Peyer's patch (tissue), 4 donors: ENCODE results near the gene DEGS2.

ENCODE experiments used
- POLR2A ChIP-seq, 2 donors: fragments of 450-650 bp; IDR thresholded peaks; one replicate each; pipeline ENCODE4 v1.5.1; 2017; ENCODE audit warnings: antibody characterized with exemption in 2 of 2, mild to moderate bottlenecking in 2 of 2, moderate library complexity in 2 of 2
- TF ChIP-seq, protein P1 (sequence below), 6 experiments: fragments of 450-650 bp in 4 of 6; fragments of 200-600 bp in 2 of 6; sonication (generic) in 1 of 6; IDR thresholded peaks; one replicate each; pipeline ENCODE4 v1.5.1; 2017 to 2019; ENCODE audit warnings: antibody characterized with exemption in 6 of 6, mild to moderate bottlenecking in 3 of 6, moderate library complexity in 1 of 6

DNA sequence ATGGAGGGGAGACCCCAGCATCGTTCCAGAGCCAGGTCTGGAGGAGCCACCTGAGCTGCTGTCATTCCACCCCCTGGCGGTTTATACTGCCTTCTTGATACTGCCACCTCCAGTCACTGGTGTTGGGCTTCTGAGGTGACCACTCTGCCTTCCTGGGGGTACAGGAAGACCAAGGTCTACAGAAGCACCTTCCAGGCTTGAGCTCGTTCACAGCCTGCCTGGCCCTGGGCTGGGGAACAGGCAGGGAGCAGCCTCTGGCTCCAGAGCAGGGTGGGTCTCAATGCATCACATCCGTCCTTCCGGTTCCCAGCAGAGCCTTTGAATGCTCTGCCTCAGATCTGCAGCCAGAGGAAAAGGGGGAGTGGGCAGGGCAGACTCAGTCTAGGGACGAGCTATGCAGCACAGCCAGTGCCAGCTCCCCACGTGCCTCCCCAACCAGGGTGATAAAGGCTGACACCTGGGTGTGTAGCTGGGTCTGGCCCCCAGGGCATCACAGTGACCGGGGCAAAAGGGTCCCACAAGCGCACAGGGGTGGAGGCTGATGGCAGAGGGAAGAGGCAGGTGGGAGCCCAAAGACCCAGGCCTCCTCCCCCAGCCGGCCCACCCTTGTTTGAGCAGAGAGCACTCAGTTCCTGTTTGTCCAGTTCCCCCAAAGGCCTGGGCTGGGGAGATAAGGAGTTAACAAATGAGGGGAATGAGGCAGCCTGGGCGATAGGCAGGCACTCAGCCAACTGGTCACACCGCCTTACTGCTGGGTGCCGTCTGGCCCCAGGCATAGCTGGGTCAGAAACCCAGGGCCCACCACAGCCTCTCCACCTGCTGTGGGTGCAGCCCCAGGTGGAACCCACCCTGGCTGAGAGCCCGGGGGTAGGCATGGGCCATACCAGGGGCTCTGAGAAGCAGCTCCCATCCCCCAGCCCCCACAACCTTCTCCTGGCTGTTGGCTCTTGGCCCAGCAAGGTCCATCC lies 17.1 kb downstream of the DEGS2 start:
- TF ChIP-seq, protein P1, sequence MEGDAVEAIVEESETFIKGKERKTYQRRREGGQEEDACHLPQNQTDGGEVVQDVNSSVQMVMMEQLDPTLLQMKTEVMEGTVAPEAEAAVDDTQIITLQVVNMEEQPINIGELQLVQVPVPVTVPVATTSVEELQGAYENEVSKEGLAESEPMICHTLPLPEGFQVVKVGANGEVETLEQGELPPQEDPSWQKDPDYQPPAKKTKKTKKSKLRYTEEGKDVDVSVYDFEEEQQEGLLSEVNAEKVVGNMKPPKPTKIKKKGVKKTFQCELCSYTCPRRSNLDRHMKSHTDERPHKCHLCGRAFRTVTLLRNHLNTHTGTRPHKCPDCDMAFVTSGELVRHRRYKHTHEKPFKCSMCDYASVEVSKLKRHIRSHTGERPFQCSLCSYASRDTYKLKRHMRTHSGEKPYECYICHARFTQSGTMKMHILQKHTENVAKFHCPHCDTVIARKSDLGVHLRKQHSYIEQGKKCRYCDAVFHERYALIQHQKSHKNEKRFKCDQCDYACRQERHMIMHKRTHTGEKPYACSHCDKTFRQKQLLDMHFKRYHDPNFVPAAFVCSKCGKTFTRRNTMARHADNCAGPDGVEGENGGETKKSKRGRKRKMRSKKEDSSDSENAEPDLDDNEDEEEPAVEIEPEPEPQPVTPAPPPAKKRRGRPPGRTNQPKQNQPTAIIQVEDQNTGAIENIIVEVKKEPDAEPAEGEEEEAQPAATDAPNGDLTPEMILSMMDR (IDR thresholded peaks at IDR 0.05) = peak in 1 of 6 experiments; percentile 9
- peak in 1 of 2 donors; percentile 41 for TF ChIP-seq POLR2A (IDR thresholded peaks at IDR 0.05)
